Non-pigmented ciliary epithelial cell (primary cell): ENCODE data around the gene SIRPB1.
"Not testable (repeated sequence)": the region's sequence is repeated elsewhere in the genome, so short reads cannot be mapped to it uniquely, and the experiment has no call there.

Experiments used
- DNase-seq: peaks from one replicate; pipeline ENCODE4 v3.0.0-alpha.2; 2010; ENCODE audit warnings: low read depth

The SIRPB1 gene

DNA sequence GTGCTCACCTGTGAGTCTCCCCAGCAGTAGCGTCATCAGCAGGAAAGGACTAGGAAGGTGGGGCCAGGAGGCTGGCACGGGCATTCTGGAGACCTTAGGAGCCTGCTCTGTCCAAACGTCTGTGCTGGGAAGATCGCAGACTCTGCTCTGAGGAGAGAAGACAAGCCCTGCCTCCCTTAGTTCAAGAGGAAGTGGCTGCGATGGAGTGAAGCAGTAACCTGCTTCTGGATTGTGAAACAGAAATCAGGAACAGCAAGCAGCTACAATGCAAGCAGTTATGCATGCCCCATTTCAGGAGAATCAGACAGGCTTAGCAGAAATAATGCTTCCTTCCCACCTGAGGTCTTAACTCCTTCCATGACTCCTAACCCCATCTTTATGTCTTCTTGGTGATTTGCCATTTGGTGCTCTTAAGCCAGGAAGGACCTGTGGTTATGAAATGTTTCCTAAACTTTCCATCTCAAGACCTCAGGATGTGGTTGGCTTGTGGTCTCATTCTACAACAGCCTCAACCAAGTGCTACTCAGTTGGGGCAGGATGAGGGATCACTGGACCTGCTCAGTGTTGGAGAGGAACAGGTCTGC is at the start of gene SIRPB1:
Gene SIRPB1, minus strand, starts transcription at position 149 of the 584 bp plus-strand sequence. Its CDS starts 65 bp downstream, at position 84.
- DNase-seq: no peak

DNA sequence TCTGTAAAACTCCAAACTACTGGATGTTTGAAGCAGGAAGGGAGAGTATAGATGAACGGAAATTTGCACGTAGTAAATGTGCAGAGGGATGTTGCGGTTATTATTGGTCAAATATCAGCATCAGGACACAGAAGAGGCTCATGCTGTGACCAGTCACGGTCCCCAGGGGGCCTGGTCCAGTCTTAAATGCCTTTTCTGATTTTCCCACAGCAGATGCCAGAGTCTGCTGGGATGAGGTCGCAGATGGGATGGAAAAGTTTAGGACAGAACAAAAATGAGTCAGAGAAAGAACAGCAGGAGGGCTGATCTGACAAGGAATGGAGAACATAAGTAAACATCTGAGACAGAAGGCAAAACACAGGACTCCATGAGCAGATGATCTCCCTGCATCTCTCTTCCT is 49.5 kb upstream of the SIRPB1 start:
- peak; percentile 9 for DNase-seq

DNA sequence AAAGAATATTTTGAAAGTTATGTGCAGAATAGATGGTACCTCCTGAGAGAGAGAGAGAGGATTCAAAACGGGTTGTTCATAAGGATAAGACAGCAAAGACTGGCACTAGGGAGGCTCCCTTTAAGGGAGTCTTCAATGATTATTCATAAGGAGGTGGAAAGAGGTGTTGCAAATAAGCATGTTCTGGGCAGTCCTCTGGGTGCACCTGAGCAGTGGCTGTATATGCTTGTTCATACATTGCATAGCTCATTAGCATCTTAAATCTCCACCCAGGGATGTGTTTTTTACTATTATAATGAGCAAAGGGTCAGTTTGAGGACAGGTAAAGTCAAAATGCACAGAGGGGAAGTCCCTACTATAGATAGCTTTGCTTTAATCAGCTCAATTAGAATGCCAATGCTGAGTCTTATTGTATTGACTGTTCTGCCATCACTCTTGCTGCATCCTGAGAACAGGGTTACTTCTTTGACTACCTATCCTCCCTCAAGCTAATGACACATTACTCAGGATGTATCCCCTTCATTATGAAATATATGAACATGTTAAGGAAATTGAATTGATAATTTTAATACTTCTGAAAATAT is 47.8 kb upstream of the SIRPB1 start:
- no peak for DNase-seq

DNA sequence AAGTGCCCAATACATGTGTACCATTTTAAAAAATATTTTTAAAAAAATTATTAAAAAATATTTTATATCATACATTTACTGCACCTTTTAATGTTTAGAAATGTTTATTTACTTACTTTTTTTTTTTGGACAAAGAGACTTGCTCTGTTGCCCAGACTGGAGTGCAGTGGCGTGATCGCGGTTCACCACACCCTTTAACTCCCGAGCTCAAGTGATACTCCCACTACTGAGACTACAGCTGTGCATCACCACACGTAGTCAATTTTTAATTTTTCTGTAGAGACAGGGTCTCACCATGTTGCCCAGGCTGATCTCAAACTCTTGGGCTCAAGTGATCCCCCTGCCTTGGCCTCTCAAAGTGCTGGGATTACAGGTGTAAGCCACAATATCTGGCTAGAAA is 47.0 kb upstream of the SIRPB1 start:
- DNase-seq: no peak

DNA sequence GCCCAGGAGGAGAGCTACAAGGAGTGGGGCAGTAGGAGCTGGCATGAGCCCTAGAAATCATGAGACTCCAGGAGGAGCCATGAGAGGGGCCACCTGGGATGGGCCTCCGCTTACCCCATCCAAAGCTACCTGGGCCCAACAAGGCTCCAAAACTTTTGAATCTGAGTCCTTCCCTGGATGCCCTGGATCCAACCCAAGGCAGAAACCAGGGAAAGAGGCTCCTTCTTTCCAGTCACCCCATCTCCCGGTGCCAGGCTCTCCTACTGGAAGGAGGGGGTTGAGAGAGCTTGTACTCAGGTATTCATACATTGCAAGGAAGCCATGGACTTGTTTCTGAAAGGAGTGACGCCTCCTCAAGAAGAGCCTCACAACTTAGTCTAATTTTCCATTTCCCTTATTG is 45.5 kb upstream of the SIRPB1 start:
- DNase-seq: no peak

DNA sequence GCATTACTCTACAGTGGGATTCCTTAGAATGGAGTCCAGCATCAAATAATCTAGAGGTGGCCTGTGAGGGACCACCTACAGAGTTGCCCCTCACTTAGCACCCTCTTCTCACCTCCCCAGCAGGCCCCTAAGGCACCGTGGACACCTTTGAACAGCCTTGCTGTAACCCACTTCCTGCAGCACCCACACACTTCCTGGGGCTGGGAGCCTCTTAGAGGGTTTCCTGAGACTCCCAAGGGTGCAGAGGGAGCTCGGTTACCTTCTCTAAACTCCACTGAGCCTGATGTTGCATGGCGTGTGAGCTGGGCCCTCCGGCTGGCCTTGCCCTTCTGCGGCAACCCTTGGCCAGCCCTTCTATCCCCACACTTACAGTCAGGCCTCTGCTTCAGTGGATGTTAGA is 45.1 kb upstream of the SIRPB1 start:
- DNase-seq: no peak

DNA sequence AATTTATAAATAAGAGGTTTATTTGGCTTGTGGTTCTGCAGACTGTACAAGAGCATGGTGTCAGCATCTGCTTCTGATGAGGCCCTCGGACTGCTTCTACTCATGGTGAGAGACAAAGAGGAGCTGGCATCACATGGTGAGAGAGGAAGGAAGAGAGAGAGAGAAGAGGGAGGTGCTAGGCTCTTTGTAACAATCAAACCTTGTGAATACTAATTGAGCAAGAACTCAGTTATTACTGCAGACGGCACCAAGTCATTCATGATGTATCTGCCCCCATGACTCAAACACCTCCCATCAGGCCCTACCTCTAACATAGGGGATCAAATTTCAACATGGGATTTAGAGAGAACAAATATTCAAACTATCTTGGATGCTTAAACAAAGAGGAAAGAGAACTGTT is 44.1 kb upstream of the SIRPB1 start:
- DNase-seq: no peak

DNA sequence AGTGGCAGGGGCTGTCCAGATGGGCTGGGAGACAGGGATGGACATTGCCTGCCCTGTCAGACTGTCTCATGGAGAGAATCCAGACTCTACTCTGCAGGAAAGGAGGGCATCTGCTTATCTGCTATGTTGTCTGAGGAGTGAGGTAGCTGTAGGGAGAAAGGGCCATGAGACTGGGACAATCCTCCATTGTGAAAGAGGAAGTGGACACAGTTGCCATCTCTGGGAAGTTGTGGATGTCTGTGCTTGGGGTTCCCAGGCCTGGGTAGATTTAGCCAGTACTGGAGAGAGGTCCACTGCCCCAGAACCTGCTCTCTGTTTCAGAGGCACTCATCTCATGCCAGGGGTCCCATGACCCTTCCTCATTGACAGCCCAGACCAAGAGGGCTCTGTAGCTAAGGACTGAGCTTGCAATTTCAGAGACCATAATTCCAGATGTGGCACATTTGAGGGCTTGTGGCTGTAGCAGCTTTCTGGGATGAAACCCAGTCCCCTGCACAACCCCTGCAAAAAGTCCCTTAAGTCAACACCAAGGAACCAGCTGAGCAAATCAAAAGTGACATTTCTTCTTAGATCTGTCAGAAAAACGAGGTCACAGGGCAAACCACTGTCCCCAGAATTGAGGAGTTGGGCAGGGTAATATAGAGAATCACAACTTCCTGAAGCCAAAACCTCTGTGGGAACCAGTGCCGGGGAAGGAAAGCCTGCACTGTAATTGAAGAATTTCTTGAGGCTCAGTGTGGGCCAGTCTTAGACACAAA is 41.9 kb upstream of the SIRPB1 start:
- no peak for DNase-seq

DNA sequence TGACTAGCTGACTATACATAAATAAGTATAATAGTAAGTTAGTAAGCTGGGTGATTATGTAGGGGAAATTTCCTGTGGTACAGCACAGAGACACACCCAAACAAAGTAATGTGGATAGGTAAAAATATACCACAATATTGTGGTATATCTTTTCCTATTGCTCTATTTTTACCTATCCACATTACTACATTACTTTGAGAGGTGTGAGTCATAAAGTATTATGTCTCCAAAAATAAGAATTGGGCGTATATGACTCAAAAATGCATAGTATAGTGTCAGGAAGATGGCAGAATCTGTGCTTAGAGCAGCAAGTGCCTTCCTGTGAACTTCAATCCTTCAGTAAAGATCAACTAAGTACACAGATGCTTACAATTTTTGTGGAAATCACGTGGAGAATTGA is 40.4 kb upstream of the SIRPB1 start:
- DNase-seq: no peak

DNA sequence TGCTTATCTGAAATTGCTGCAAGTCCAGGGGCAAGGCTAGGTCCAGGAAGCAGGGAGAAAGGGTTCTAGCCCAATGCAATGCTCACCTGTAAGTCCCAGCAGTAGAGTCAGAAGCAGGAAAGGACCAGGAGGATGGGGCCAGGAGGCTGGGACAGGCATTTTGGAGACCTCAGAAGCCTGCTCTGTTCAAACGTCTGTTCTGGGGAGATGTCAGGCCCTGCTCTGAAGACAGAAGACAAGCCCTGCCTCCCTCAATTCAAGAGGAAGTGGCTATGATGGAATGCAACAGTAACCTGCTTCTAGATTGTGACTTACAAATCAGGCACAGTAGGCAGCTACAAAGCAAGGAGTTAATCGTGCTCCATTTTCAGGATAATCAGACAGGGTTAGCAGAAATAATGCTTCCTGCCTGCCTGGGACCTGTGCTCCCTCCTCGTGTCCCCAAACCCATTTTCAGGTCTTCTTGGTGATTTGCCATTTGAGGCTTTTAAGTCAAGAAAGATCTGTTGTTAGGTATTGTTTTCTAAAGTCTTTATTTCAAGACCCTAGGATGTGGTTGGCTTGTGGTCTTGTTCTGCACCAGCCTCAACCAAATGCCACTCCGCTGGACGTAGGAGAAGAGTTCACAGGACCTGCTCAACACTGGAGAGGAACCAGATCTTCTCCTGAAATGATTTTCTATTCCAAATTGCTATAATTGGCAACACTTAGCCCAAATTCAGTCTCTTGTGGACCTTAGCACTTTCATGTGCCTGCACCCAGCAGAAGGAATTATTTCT is 37.9 kb upstream of the SIRPB1 start, which contains the start of gene SIRPG:
Gene SIRPG, minus strand, starts transcription at position 224 of the 779 bp plus-strand sequence. Its CDS starts 65 bp downstream, at position 159.
- DNase-seq: no peak

DNA sequence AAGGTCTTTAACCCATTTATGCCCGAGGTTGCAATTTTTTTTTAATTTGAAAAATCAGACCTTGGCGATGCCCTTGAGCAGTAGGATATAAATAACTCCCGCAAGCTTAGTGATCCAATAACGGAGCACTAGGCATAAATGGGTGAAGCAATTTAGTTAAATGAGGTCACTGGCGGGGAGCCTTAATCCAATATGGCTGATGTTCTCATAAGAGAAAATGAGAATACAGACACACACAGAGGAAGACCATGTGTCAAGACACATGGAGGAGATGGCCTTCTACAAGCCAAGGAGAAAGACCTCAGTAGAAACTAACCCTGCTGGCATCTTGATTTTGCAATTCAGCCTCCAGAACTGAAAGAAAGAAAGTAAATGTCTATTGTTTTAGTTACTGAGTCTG is 37.0 kb upstream of the SIRPB1 start:
- no peak for DNase-seq

DNA sequence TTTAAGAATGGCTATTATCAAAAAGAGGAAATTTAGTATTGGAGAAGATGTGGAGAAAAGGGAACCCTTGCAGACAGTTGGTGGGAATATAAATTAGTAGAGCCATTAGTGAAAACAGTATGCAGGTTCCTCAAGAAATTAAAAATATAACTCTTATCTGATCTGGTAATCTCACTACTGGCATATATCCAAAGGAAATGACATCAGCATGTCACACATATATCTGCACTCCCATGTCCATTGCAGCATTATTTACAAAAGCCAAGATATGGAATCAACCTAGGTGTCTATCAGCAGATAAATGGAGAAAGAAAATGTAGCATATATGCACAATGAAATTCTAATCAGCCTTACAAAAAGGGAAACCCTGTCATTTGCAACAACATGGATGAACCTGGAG is 35.2 kb upstream of the SIRPB1 start:
- no peak for DNase-seq

DNA sequence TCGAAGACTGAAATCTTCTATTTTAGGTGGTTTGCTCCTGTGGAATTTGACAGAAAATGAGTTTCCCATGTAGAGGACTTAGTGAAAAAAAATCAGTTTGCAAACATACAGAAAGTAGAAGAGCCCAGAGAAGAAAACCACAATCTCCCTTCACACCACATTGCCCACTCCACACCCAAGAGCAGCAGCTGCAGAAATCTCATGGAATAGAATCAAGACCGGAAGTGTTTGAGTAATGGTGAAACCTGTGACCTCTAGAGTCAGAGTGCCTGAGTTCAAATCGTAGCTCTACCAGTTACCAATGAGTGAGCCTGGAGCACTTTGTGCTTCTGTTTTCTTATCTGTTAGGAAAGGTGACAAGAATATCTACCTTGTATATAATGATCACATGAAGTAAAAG is 33.2 kb upstream of the SIRPB1 start:
- no peak for DNase-seq

DNA sequence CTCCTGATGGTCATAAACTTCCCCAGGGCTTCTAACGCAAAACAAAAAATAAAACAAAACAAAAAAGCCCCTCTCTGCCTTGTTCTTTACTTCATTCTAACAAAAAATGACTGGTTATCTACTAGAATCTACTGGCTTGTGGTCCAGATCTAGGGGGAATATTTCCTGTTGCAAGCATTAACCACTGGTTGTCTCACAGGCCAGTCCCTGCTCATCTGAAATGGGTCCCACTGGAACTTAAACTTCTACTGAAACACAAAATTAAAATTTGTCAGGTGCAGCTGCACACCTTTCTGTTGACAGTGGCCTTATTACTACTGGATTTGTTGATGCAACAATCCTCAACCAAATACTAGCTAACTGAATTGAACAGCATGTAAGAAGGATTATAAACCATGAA is 32.3 kb upstream of the SIRPB1 start:
- DNase-seq: no peak

DNA sequence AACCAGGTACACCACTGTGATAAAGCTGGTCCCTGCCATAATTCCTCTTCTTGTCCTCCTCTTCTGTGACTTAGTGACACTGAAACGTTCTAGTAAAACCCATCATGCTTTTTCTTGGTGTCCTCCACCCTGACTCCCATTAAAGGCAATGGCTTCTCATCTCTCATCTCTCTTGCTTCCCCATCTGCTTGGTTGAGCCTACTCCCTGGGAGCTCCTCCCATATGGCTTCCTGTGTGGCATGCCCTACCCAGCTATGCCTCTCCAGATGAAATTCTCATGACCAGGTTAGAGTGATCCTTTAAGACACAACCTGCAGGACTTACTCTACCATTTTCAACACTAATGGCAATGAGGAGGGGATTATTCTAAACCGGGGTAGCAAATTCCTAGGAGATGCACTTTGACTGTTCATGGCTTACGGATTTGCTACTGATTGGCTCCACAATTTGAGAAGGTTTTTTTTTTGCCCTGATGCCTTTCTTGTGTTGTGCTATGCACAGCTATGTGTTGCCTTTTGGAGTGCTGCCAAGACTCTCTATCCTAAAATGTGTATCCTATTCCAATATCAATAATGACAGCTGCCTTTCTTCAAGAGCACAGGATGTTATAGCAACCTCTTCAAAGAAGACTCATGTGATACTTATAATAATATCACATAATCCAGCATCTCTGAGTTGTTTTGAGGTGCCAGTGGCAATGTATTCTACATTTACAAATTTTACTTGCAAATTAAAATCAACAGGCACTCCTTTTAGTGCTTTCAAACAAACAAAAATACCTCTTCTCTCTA is 31.7 kb upstream of the SIRPB1 start:
- DNase-seq: no peak

DNA sequence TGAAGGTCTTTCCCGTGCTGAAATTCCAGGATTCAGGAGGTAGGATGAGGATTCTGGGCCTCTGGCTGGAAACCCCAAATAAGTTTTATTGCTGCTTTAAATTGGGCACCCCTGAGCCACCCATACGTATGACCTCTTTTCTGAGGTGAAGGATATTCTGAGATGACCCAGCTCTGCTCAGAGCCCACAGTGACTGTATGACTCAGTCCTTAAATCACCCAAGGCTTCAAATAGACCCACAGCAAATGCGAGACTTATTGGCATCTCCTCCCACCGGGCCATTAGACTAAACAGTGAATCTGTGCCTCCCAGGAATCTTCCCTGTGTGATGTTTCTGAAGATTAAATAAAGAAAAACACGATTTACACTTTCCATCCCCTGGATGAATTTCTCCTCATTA is 28.3 kb upstream of the SIRPB1 start:
- DNase-seq: no peak

DNA sequence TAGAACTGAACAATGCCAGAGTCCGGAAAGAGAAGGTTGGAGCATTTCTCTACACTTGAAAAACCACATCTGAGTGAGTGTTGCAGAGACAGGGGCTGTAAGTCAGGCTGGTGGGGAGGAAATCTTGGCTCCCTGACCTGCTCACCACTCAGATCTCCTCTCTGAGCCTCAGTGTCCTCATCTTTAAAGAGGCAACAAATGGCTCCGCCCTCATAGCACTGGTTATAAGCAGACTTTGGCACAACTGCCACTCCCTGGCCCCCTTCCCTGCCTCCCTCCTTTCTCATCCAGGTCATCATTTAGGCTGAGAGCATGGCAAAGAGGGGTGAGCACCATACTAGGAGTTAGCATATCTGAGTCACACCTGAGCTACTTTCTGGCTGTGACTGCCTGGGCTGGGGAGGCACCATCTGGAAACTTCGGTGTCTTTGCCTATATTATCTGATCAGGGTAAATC is 27.2 kb upstream of the SIRPB1 start:
- no peak for DNase-seq

DNA sequence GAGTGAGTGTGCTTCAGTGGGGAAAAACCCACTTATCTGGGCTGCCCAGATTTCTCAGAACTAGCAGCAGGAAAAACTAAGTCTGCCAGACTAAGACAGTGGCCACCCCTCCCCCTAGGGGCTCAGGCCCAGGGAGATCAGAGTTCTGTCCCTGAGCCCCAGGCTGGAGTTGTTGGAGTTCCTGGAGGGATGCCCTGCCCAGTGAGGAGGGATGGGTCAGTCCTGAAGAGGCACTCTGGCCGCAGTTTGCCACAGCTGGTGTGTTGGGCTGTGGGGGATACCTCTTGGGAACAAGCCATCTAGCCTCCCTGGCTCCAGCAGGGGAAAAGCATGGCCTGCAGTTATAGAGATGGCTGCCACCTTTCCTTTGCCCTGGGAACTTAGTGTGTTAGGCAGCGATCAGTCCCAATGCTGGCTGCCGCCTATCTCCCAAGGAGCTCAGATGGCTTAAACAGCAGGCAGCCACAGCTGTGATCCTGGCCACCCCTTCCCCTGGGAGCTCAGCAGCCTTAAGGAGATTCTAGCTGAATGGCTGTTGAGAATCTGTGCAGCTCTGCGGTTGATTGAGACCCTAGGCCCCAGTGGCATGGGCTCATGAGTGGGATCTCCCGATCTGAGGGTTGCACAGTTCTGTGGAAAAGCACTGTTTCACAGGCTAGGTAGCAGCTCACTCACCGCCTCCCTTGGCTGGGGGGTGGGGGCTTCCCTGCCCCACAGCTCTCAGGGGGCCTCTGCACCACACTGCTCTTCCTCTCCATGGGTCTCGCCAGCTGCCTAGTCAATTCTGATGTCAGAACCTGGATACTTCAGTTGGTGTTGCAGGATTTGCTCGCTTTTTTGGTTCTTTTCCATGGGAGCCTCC is 24.5 kb upstream of the SIRPB1 start:
- no peak for DNase-seq

DNA sequence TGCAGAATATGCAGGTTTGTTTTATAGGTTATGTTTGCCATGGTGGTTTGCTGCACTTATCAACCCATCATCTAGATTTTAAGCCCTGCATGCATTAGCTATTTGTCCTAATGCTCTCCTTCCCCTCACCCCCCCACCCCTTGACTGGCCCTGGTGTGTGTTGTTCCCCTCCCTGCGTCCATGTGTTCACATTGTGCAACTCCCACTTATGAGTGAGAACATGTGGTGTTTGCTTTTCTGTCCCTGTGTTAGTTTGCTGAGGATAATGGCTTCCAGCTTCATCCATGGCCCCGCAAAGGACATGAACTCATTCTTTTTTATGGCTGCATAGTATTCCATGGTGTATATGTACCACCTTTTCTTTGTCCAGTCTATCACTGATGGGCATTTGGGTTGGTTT is 18.8 kb upstream of the SIRPB1 start:
- not testable (repeated sequence) for DNase-seq

DNA sequence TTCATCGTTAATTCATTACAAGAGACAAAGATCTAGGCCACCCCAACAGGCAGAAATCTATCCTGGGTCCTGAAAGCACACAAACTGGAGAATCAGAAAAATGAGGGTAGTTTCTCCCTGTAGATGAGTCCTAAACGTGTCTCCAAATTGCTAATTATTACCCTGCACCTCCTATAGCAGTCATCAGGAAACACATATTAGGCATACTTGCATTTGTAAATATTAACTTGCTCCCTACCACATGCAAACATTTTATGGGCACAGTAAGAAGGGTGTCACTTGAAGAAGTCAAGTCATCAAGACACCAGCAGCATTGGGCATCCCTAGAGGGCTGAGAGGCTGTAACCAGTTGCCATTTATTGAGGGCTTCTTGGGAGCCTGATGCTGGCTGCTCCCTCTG is 17.9 kb upstream of the SIRPB1 start:
- DNase-seq: no peak

DNA sequence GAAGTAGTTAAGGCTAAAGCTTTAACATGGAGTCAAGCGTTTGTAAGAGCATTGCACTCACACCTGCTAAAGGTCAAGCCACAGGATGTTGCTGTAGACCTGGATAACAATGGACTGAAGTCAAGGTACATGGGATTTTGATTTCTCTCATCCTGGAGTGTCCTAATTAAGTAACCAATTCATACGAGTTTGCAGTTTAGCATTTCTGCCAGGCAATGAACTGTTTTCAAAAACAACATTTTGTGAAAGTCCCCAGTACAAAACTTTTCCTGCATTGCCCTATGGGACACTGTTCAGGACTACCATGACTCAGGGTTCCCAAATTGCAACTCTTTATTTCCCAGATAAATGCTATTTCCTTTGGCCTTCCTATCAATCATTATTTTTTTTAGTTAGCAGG is 17.4 kb upstream of the SIRPB1 start:
- DNase-seq: no peak
